GM10248 (cell line): ENCODE results near the gene HJV.
"Not testable (repeated sequence)": the region's sequence is repeated elsewhere in the genome, so short reads cannot be mapped to it uniquely, and the experiment has no call there.

Experiments used
- CTCF ChIA-PET: fragments of 300-600 bp; sonication (Branson Sonifier 250); formaldehyde crosslinking; extraction: SDS; loops from one replicate; lab custom pipeline; 2021; ENCODE audit warnings: antibody characterized with exemption; lab: Yijun Ruan, JAX
- POLR2A ChIA-PET: fragments of 350-650 bp; sonication (Branson Sonifier 250); formaldehyde crosslinking; extraction: SDS; loops from one replicate; lab custom pipeline; 2020; ENCODE audit warnings: antibody characterized with exemption; lab: Yijun Ruan, JAX
- DNase-seq: peaks from one replicate; pipeline ENCODE4 v3.0.0; 2012; ENCODE audit errors: extremely low spot score
- TF ChIP-seq, protein P1 (sequence below): IDR thresholded peaks from 2 replicates; pipeline ENCODE4 v1.5.1; 2012; ENCODE audit warnings: mild to moderate bottlenecking, low read depth; ENCODE audit errors: extremely low read depth, missing control alignments, control extremely low read depth

Gene HJV

DNA sequence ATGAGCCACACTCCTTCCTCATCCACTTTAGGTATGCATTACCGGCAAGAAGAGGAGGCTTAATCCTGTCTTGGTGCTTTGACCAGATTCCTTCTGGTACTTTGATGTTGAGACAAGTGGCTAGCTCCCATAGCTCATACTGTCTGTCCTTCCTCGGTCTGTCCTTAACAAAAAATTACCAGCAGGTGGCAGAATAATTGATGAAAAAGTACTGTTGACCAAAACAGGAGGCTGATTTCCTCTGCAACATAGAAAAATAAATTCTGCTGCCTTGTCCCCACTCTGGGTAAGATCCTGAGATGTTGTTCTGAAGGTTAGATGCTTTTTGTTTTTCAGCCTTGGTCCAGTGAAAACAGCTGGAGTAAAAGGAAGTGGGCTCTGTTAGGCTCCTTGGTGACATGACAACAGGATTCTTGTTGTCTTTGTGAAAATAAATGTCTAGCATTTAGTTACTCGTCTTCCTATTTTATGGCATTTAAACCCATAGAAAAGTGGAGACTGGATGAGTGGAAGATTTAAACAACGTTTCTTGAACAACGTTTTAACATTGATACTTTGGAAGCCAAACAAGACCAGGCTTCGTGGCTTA, 11.2 kb upstream of the HJV start:
- peak; percentile 45 for DNase-seq
- TF ChIP-seq, protein P1, sequence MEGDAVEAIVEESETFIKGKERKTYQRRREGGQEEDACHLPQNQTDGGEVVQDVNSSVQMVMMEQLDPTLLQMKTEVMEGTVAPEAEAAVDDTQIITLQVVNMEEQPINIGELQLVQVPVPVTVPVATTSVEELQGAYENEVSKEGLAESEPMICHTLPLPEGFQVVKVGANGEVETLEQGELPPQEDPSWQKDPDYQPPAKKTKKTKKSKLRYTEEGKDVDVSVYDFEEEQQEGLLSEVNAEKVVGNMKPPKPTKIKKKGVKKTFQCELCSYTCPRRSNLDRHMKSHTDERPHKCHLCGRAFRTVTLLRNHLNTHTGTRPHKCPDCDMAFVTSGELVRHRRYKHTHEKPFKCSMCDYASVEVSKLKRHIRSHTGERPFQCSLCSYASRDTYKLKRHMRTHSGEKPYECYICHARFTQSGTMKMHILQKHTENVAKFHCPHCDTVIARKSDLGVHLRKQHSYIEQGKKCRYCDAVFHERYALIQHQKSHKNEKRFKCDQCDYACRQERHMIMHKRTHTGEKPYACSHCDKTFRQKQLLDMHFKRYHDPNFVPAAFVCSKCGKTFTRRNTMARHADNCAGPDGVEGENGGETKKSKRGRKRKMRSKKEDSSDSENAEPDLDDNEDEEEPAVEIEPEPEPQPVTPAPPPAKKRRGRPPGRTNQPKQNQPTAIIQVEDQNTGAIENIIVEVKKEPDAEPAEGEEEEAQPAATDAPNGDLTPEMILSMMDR = peak; percentile 47
- ChIA-PET POLR2A (interaction anchor here (0.7 kb wide), 1 partner anchor 174 kb away, joined by 4 read pairs; the partner anchor contains the start of gene PIAS3), CTCF (interaction anchor here (0.8 to 8.7 kb wide), 15 partner anchors 11 to 187 kb away, joined by 3 to 63 read pairs (median 7); partner anchors contain the start of genes ANKRD34A, HJV, LIX1L and NUDT17)

DNA sequence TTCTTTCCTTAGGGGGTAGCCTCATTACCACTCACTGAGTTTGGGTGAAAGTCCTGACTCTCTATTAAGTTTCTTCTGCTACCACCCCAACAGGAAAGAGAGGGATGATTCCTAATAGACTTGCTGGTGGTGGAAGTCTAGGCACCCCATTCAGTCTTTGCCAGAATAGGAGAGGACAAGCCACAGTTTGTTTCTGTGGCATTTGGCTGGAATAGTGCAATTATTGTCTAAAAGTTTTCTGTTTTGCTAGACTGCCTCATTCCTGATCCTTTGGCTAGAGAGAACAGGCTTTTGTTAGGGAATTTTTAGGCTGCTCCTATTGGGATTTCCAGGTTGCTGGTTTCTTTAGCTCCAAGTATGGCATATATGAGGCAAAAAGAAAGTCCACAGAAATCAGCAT, 9.9 kb upstream of the HJV start:
- TF ChIP-seq, protein P1 = no peak
- DNase-seq = no peak
- CTCF ChIA-PET = interaction anchor here (1.2 to 8.7 kb wide), 10 partner anchors 9 to 186 kb away, joined by 4 to 63 read pairs (median 10); partner anchors contain the start of genes ANKRD34A, HJV, NUDT17 and PIAS3
- POLR2A ChIA-PET = interaction anchor here (0.5 kb wide), 1 partner anchor 20 kb away, joined by 3 read pairs; no protein-coding TSS in a partner anchor

DNA sequence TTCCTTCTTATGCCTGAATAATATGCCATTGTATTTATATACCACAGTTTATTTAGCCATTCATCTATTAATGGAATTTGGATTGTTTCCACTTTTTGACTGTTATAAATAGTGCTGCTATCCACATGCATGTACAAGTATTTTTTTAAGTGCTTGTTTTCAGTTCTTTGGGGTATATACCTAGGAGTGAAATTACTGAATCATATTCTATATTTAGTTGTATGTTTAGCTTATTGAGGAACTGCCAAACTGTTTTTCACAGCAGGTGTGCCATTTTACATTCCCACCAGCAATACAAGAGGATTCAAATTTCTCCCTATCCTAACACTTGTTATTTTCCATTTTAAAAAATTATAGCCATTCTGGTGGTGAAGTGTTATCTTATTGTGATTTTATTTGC, 7.6 kb upstream of the HJV start:
- ChIA-PET POLR2A (no interaction called here), CTCF (no interaction called here)
- TF ChIP-seq, protein P1 = no peak
- no peak for DNase-seq

DNA sequence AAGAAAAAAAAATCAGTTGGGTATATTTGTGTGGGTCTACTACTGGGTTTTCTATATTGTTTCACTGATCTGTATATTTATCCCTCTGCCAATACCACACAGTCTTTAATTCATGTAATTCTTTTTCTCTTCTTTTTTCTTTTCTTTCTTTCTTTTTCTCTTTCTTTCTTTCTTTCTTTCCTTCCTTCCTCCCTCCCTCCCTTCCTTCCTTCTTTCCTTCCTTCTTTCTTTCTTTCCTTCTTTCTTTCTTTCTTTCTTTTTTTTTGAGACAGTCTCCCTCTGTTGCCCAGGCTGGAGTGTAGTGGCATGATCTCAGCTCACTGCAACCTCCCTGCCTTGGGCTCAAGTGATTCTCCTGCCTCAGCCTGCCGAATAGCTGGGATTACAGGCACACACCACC, 5.1 kb upstream of the HJV start:
- POLR2A ChIA-PET, DNase-seq: not testable (repeated sequence)

DNA sequence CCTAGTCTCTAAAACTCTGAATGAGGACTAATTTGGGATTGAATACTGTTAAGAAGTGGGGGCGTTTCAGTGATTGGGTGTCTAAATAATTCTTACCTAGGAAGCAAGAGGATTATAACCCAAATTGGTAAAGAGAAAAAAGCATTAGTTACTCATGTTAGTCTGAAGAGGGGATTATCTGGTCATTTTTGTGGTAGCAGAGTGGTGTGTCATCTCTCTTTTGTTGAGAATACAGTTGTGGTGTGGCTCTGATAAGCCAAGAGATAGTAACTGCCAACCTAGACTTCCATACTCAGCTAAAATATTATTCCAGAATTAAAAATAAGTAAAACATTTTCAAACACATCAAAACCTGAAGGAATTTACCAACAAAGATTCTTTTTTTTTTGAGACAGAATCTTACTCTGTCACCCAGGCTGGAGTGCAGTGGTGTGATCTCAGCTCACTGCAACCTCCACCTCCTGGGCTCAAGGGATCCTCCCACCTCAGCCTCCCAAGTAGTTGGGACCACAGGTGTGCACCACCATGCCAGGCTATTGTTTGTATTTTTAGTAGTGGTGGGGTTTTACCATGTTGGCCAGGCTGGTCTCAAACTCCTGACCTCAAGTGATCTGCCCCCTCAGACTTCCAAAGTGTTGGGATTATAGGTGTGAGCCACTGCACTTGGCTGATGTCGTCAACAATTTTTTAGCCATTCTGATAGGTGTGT, 4.4 kb upstream of the HJV start:
- POLR2A ChIA-PET, DNase-seq: not testable (repeated sequence)
- CTCF ChIA-PET = interaction anchor here (1.0 kb wide), 1 partner anchor 17 kb away, joined by 3 read pairs; no protein-coding TSS in a partner anchor

More for the DNA sequence above, 5.1 kb upstream of the HJV start:
- CTCF ChIA-PET = not testable (repeated sequence)

DNA sequence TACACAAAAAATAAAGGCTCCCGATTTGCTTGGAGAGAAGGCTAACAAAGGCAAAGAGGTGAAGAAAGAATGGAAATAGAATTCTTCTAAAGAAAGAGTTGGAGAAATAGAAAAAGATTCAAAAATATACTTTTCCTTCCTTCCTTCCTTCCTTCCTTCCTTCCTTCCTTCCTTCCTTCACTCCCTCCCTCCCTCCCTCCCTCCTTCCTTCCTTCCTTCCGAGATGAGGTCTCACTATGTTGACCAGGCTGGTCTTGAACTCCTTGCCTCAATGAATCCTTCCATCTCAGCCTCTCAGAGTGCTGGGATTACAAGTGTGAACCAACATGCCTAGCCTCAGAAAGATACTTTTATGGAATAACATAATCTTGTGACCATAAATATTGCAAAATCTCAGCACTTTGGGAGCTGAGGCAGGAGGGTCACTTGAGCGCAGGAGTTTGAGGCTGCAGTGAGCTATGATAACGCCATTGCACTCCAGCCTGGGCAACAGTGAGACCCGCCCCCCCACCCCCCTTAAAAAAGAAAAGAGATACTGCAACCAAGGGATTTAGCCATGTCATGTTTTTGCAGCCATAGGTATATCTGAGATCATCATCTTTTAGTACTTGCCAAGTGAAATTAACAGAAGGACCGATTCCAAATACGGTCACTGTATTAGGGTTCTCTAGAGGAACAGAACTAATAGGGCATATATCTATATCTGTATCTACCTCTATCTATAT, 1.0 kb upstream of the HJV start:
- ChIA-PET POLR2A (no interaction called here), CTCF (interaction anchor here (1.0 to 2.9 kb wide), 8 partner anchors 9 to 177 kb away, joined by 3 to 34 read pairs (median 6); partner anchors contain the start of genes ANKRD34A, NUDT17 and POLR3GL)
- TF ChIP-seq, protein P1 = no peak
- no peak for DNase-seq

DNA sequence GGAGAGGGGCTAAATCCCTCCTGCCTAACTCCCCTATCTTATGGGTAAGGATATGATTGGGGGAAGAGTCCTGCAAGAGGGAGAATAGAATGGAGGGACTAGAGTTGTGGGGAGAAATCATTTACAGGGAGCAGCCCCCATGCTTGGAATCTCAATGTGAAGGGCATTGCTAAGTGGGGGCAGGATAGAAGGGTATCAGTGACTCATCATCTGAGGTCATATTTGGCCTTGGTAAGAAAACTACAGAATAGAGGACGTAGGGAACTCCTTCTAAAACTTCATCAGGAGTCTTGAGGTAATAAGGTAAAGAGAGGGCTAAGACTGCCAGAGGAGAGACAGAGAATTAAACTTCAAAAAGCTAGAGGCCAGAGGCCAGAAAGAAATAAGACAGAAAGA, 487 bp downstream of the HJV start:
- CTCF ChIA-PET = interaction anchor here (0.8 to 2.9 kb wide), 11 partner anchors 8 to 175 kb away, joined by 3 to 34 read pairs (median 5); partner anchors contain the start of gene NUDT17

More for the DNA sequence above, 487 bp downstream of the HJV start:
- no peak for DNase-seq
- TF ChIP-seq, protein P1 = no peak
- POLR2A ChIA-PET = no interaction called here
